RWPE1 (cell line): Measurements from ENCODE around the gene KBTBD13.

Experiments used
- CTCF ChIA-PET: fragments of 350-600 bp; sonication (Branson Sonifier 250); formaldehyde crosslinking; extraction: SDS; loops from one replicate; lab custom pipeline; 2021; lab: Yijun Ruan, JAX
- POLR2A ChIA-PET: fragments of 400-600 bp; formaldehyde crosslinking; extraction: SDS; loops from one replicate; lab custom pipeline; 2020; ENCODE audit warnings: antibody characterized with exemption; ENCODE audit not compliant: low non-redundant PET; lab: Yijun Ruan, JAX
- DNase-seq: peaks from one replicate; pipeline ENCODE4 v3.0.0; 2012; ENCODE audit warnings: low spot score
- H3K27ac ChIP-seq: fragments of 450-650 bp; 2 replicates; pipeline ENCODE4 v1.5.1; 2017
- CTCF ChIP-seq: fragments of 450-650 bp; conservative IDR thresholded peaks from 2 replicates; pipeline ENCODE4 v1.5.1; 2017; ENCODE audit warnings: low read depth, mild to moderate bottlenecking

KBTBD13 gene

DNA sequence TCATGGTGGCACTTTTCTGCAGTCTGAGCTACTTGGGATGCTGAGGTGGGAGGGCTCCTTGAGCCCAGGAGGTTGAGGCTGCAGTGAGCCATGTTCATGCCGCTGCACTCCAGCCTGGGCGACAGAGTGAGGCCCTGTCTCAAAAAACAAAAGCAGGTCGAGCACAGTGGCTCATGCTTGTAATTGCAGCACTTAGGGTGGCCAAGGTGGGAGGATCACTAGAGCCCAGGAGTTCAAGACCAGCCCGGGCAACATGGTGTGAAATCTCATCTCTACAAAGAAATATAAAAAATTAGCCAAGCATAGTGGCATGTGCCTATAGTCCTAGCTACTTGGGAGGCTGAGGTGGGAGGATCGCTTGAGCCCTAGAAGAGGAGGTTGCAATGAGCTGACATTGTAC, 28.5 kb downstream of the KBTBD13 start:
- no peak for TF ChIP-seq CTCF
- CTCF ChIA-PET = no interaction called here
- POLR2A ChIA-PET = no interaction called here
- no peak overlapping the region for H3K27ac ChIP-seq
- no peak for DNase-seq

- ChIA-PET CTCF (interaction anchor here (0.7 kb wide), 1 partner anchor 52 kb away, joined by 4 read pairs; no protein-coding TSS in a partner anchor), POLR2A (no interaction called here)
- no peak for TF ChIP-seq CTCF
- H3K27ac ChIP-seq = no peak overlapping the region
- DNase-seq = no peak
Measured at GRCh38 chr15:65106011-65106590, 29.6 kb downstream of the KBTBD13 start.

DNA sequence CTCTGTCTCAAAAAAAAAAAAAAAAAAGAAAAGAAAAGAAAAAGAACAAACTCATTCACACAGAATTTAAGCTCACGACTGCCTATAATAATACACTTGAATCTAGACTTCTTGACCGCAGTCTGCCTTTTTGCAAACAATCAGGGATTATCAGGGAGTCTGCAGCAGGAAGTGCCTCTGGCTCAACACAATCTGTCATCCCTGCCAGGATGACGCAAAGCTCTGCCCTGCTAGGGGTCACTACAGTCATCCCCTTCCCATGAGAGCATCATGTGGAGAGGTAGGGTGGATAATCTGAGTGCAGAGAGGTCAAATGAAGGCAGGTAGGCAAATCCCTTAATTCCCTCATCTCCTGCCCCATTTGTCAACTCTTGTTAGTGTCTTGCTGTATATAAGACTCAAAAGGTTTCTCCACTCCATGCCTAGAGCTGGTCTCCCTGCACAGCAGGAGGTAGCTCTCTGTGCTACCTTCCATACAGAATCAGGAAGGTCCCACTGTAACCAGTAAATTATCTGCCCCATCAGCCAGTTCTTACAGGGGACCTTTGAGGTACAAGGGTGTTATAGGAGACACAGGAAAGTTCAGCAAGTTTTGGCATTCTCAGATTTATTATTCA, 34.2 kb downstream of the KBTBD13 start:
- no peak overlapping the region for H3K27ac ChIP-seq
- no peak for TF ChIP-seq CTCF
- ChIA-PET CTCF (interaction anchor here (0.8 to 1.3 kb wide), 2 partner anchors 9 to 208 kb away, joined by 3 to 6 read pairs; no protein-coding TSS in a partner anchor), POLR2A (no interaction called here)
- no peak for DNase-seq

DNA sequence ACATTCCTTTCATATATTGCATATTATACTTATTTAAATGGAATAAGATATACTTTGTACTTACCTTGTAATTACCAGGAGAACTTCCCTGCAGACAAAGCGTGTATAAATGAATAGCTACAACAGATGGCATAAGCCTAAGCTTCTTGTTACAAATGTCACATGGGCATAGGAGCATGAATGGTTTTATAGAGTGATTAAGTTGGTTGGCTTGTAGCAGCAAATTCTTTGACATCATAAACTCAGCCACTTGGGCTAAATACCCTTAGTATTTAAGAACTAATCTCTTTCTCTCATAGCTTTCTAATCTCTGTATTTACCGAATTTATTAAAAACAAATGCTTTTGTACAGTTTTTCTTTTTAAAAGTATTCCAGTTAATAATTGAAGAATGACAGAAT, 38.5 kb downstream of the KBTBD13 start, which contains the start of gene UBAP1L:
UBAP1L (minus strand) TSS at position 115 of the 400 bp plus-strand sequence. CDS start 8,985 bp downstream, outside the sequence.
- POLR2A ChIA-PET = no interaction called here
- no peak for DNase-seq
- no peak within 1 kb of the TSS for H3K27ac ChIP-seq
- CTCF ChIA-PET = interaction anchor here (0.7 kb wide), 1 partner anchor 31 kb away, joined by 3 read pairs; no protein-coding TSS in a partner anchor
- no peak for TF ChIP-seq CTCF

DNA sequence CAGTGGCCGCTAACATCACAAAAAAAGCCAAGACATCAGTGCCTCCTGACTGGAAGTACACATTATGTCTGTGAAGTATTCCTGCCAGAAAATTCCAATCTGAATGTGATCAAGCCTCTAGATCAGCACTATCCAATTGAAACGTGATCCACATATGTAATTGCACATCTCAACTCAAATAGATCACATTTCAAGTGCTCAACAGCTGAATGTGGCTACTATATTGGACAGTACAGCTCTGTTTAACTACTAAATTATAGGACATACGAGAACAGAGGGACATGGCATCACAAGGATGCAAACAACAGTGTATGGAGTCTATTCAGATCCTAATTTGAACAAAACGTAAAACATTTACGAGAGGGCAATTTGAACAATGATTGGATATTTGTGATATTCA, 39.0 kb downstream of the KBTBD13 start:
- H3K27ac ChIP-seq = no peak overlapping the region
- DNase-seq = no peak
- CTCF ChIA-PET = interaction anchor here (0.7 kb wide), 1 partner anchor 30 kb away, joined by 3 read pairs; no protein-coding TSS in a partner anchor
- TF ChIP-seq CTCF = no peak
- POLR2A ChIA-PET = no interaction called here
